HepG2 (cell line): ENCODE measurements around the gene ANAPC2. TPM values are rescaled to one million over a fixed set of nuclear protein-coding genes. Genes with fewer than 3 reads are reported as not detected.

Experiments used
- ATAC-seq: fragments of 200-7000 bp; cut with Tn5 transposase; 3 replicates; pipeline ENCODE4 v1.9.1; 2020; ENCODE audit warnings: mild to moderate bottlenecking, moderate library complexity
- BruUV-seq: library from RNA; stranded (reverse); fragments of 400-500 nt; replicated peaks from 2 replicates; lab custom pipeline; 2021; lab: Mats Ljungman, UMichigan
- CTCF ChIA-PET: fragments of 300-600 bp; formaldehyde crosslinking; extraction: SDS; loops from one replicate; lab custom pipeline; 2021; ENCODE audit warnings: low total read pairs, inconsistent platforms, low intra/inter-chr PET ratio; lab: Yijun Ruan, JAX
- POLR2A ChIA-PET: fragments of 350-600 bp; sonication (Branson Sonifier 250); formaldehyde crosslinking; loops from one replicate; lab custom pipeline; 2020; ENCODE audit warnings: antibody characterized with exemption, inconsistent platforms; lab: Yijun Ruan, JAX
- DNase-seq: peaks from one replicate; pipeline ENCODE4 v3.0.0-alpha.2; 2015; ENCODE audit warnings: low spot score
- FAIRE-seq: peaks from 3 replicates; lab custom pipeline; 2011; peaks lifted over from hg19 to GRCh38; lab: Jason Lieb, UNC
- H2AFZ ChIP-seq: one replicate; pipeline ENCODE4 v1.6.1; 2011; ENCODE audit warnings: low read length, inconsistent platforms
- H3K27ac ChIP-seq: fragments of 300-600 bp; 3 replicates; pipeline ENCODE4 v1.8.0; 2011; ENCODE audit warnings: mixed run types, mild to moderate bottlenecking, mixed read lengths, low read length, inconsistent platforms; ENCODE audit not compliant: insufficient read depth; ENCODE audit errors: extremely low read length
- H3K27me3 ChIP-seq, 2 experiments: fragments of 200-600 bp in 1 of 2; 2 replicates in 1 of 2; 3 replicates in 1 of 2; pipeline versions ENCODE4 v1.6.0 to v1.8.0; 2011; ENCODE audit warnings: low read length in 2 of 2, mild to moderate bottlenecking in 2 of 2, moderate library complexity in 2 of 2, inconsistent platforms in 1 of 2; ENCODE audit not compliant: insufficient read depth in 2 of 2, control insufficient read depth in 1 of 2
- H3K36me3 ChIP-seq, 2 experiments: fragments of 200-600 bp in 1 of 2; replicated peaks in 1 of 2; 2 replicates in 1 of 2; 3 replicates in 1 of 2; pipeline versions ENCODE4 v1.5.1 to v1.8.0; 2011; ENCODE audit warnings: low read length in 2 of 2, inconsistent platforms in 1 of 2; ENCODE audit not compliant: insufficient read depth in 2 of 2, control insufficient read depth in 1 of 2
- H3K4me1 ChIP-seq: 2 replicates; pipeline ENCODE4 v1.5.1; 2012; ENCODE audit warnings: low read length, inconsistent platforms; ENCODE audit not compliant: insufficient read depth
- H3K4me2 ChIP-seq: 2 replicates; pipeline ENCODE4 v1.6.0; 2011; ENCODE audit warnings: low read depth, low read length, inconsistent platforms
- H3K4me3 ChIP-seq, 3 experiments: fragments of 200-600 bp in 1 of 3; sonication (generic), shearing (Covaris generic) in 1 of 3; replicated peaks in 1 of 3; 2 replicates each; pipeline ENCODE4 v1.5.1; 2011 to 2016; ENCODE audit warnings: low read length in 3 of 3, inconsistent platforms in 2 of 3, low read depth in 2 of 3, mild to moderate bottlenecking in 2 of 3, control low read depth in 1 of 3, mixed read lengths in 1 of 3; ENCODE audit not compliant: insufficient read depth in 1 of 3
- H3K79me2 ChIP-seq: one replicate; pipeline ENCODE4 v1.6.1; 2011; ENCODE audit warnings: low read length, inconsistent platforms; ENCODE audit not compliant: insufficient read depth
- H3K9ac ChIP-seq: 2 replicates; pipeline ENCODE4 v1.6.0; 2011; ENCODE audit warnings: mild to moderate bottlenecking, low read depth, low read length, inconsistent platforms; ENCODE audit not compliant: insufficient read depth
- H3K9me3 ChIP-seq: 2 replicates; pipeline ENCODE4 v1.5.1; 2012; ENCODE audit warnings: mild to moderate bottlenecking, low read length
- H4K20me1 ChIP-seq: 2 replicates; pipeline ENCODE4 v1.6.0; 2011; ENCODE audit warnings: inconsistent platforms, mild to moderate bottlenecking, low read length, moderate library complexity; ENCODE audit not compliant: insufficient read depth
- AKNA ChIP-seq: sonication (generic); formaldehyde crosslinking; IDR thresholded peaks from 2 replicates; pipeline ENCODE4 v1.4.0; 2020; ENCODE audit warnings: missing genetic modification reagents, borderline replicate concordance
- ATF1 ChIP-seq: IDR thresholded peaks from 2 replicates; pipeline ENCODE4 v1.6.1; 2016; ENCODE audit warnings: mild to moderate bottlenecking, control low read depth
- IKZF4 ChIP-seq: sonication (generic); formaldehyde crosslinking; IDR thresholded peaks from 2 replicates; pipeline ENCODE4 v1.5.1; 2020; ENCODE audit warnings: borderline replicate concordance, mild to moderate bottlenecking, low read depth, missing genetic modification reagents; ENCODE audit errors: not compliant biosample characterization
- SP4 ChIP-seq: sonication (generic); formaldehyde crosslinking; IDR thresholded peaks from 2 replicates; pipeline ENCODE4 v1.8.1; 2023; ENCODE audit warnings: mild to moderate bottlenecking, missing genetic modification reagents
- XRCC5 ChIP-seq: fragments of 200-400 bp; formaldehyde crosslinking; optimal IDR thresholded peaks from 2 replicates; pipeline ENCODE3; 2017; ENCODE audit warnings: mild to moderate bottlenecking, low read length
- ZBTB1 ChIP-seq: sonication (generic); formaldehyde crosslinking; IDR thresholded peaks from 2 replicates; pipeline ENCODE4 v1.4.0; 2020; ENCODE audit warnings: missing genetic modification reagents, borderline replicate concordance
- ZNF567 ChIP-seq: sonication (generic); formaldehyde crosslinking; IDR thresholded peaks from 2 replicates; pipeline ENCODE4 v1.8.1; 2023; ENCODE audit warnings: mild to moderate bottlenecking, missing genetic modification reagents, borderline replicate concordance
- ZNF678 ChIP-seq: sonication (generic); formaldehyde crosslinking; IDR thresholded peaks from 2 replicates; pipeline ENCODE4 v1.4.0; 2020; ENCODE audit warnings: mild to moderate bottlenecking, missing genetic modification reagents
- ZNF704 ChIP-seq: sonication (generic); formaldehyde crosslinking; IDR thresholded peaks from 2 replicates; pipeline ENCODE4 v1.8.1; 2023; ENCODE audit warnings: mild to moderate bottlenecking, inconsistent platforms, moderate library complexity, missing genetic modification reagents, borderline replicate concordance
- ZNF720 ChIP-seq: sonication (generic); formaldehyde crosslinking; IDR thresholded peaks from 2 replicates; pipeline ENCODE4 v1.4.0; 2020; ENCODE audit warnings: missing genetic modification reagents
- WGBS: methylation state at CpG from one replicate; pipeline ENCODE4 v1.1.6; 2017; ENCODE audit warnings: low lambda C conversion rate; 5-methylcytosine and 5-hydroxymethylcytosine counted together
- in situ Hi-C: cut with HindIII; loops from 2 replicates; pipeline ENCODE4 v1.10.0; 2017; ENCODE audit warnings: low pct_unique_long_range_greater_than_20kb; ENCODE audit not compliant: extremely low pct_ligation_motif_present
- intact Hi-C: fragments of 100-400 bp; cut with micrococcal nuclease; formaldehyde crosslinking; loops from one replicate; pipeline ENCODE4 v1.10.0; 2022; ENCODE audit not compliant: unreplicated experiment
- polyA plus RNA-seq, 8 experiments: library from polyadenylated mRNA; depleted of rRNA in 3 of 8; stranded (reverse) in 7 of 8; unstranded in 1 of 8; fragments of >200 nt; fragmentation: Illumina TruSeq in 4 of 8; extraction: Trizol in 4 of 8; gene quantifications; 2 replicates each; pipeline versions ENCODE4 v1.2.1 to v1.2.3, GENCODE V29; 2011 to 2016; ENCODE audit warnings: low read depth in 4 of 8, missing spikeins in 1 of 8, mixed read lengths in 1 of 8; ENCODE audit not compliant: insufficient read depth in 1 of 8
- total RNA-seq, 5 experiments: library from RNA; depleted of rRNA; stranded (reverse); fragments of >200 nt; fragmentation: Illumina TruSeq; extraction: Trizol; gene quantifications; 2 replicates each; pipeline ENCODE4 v1.2.3, GENCODE V29; 2016; ENCODE audit warnings: low read depth in 1 of 5
- TF ChIP-seq, protein P1 (sequence below): IDR thresholded peaks from 2 replicates; pipeline ENCODE4 v1.6.1; 2012; ENCODE audit warnings: low read depth, low read length, improper control_type of control experiment
- TF ChIP-seq, protein P2 (sequence below): sonication (generic); formaldehyde crosslinking; IDR thresholded peaks from 2 replicates; pipeline ENCODE4 v1.9.0; 2022; ENCODE audit warnings: low read depth, missing genetic modification reagents
- TF ChIP-seq, protein P3 (sequence below): sonication (generic); formaldehyde crosslinking; IDR thresholded peaks from 2 replicates; pipeline ENCODE4 v1.8.0; 2022; ENCODE audit warnings: low read depth, missing genetic modification reagents

ANAPC2 gene
- total and polyA plus RNA-seq, 2 of the 13 experiments (the other 11 are each of a cell fraction or from before 2014, with no cell fraction given) = 12.3 to 15.4 TPM

GRCh38 chr9:137179761-137180160, 8.6 kb downstream of the ANAPC2 start:
- no peak overlapping the region for H3K27ac ChIP-seq
- no peaks in the 10 kb centered on the region for H3K9me3 ChIP-seq
- no peaks in the 10 kb centered on the region for H3K27me3 ChIP-seq
- no peak overlapping the region for H3K4me3 ChIP-seq
- H3K9ac ChIP-seq = no peak overlapping the region
- ATAC-seq = no peak
- no peak overlapping the region for H3K4me2 ChIP-seq
- no peaks in the 10 kb centered on the region for H3K79me2 ChIP-seq
- BruUV-seq = no TSS peak
- FAIRE-seq = no peak
- H3K4me1 ChIP-seq = no peaks in the 10 kb centered on the region
- no peak for DNase-seq
- CTCF ChIA-PET = no interaction called here
- 98% methylated on average over 15 of the region's 17 CpGs for WGBS
- no peaks in the 10 kb centered on the region for H4K20me1 ChIP-seq
- POLR2A ChIA-PET = no interaction called here
- H3K36me3 ChIP-seq = peaks cover 23 to 29% of the 10 kb centered on the region in 2 experiments; a peak in 4 of 5 replicates
- in situ Hi-C loops = no loop called here
- H2AFZ ChIP-seq = no peak overlapping the region
- intact Hi-C loops = loop anchor here (10.0 kb wide), 1 partner anchor 65 kb away; the partner anchor contains the start of gene DPP7
- TF ChIP-seq ZBTB1 (no peak), AKNA (CRISPR knock-in tag) (no peak), ZNF678 (CRISPR knock-in tag) (no peak), ZNF720 (CRISPR knock-in tag) (no peak), ATF1 (no peak), XRCC5 (no peak), SP4 (CRISPR knock-in tag) (no peak), ZNF567 (CRISPR knock-in tag) (no peak), ZNF704 (CRISPR knock-in tag) (no peak), IKZF4 (CRISPR knock-in tag) (no peak)
- TF ChIP-seq, protein P1, sequence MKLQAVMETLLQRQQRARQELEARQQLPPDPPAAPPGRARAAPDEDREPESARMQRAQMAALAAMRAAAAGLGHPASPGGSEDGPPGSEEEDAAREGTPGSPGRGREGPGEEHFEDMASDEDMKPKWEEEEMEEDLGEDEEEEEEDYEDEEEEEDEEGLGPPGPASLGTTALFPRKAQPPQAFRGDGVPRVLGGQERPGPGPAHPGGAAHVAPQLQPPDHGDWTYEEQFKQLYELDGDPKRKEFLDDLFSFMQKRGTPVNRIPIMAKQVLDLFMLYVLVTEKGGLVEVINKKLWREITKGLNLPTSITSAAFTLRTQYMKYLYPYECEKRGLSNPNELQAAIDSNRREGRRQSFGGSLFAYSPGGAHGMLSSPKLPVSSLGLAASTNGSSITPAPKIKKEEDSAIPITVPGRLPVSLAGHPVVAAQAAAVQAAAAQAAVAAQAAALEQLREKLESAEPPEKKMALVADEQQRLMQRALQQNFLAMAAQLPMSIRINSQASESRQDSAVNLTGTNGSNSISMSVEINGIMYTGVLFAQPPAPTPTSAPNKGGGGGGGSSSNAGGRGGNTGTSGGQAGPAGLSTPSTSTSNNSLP = no peak
- TF ChIP-seq, protein P2, sequence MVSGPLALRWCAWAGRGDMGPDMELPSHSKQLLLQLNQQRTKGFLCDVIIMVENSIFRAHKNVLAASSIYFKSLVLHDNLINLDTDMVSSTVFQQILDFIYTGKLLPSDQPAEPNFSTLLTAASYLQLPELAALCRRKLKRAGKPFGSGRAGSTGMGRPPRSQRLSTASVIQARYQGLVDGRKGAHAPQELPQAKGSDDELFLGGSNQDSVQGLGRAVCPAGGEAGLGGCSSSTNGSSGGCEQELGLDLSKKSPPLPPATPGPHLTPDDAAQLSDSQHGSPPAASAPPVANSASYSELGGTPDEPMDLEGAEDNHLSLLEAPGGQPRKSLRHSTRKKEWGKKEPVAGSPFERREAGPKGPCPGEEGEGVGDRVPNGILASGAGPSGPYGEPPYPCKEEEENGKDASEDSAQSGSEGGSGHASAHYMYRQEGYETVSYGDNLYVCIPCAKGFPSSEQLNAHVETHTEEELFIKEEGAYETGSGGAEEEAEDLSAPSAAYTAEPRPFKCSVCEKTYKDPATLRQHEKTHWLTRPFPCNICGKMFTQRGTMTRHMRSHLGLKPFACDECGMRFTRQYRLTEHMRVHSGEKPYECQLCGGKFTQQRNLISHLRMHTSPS (CRISPR knock-in tag) = no peak
- TF ChIP-seq, protein P3, sequence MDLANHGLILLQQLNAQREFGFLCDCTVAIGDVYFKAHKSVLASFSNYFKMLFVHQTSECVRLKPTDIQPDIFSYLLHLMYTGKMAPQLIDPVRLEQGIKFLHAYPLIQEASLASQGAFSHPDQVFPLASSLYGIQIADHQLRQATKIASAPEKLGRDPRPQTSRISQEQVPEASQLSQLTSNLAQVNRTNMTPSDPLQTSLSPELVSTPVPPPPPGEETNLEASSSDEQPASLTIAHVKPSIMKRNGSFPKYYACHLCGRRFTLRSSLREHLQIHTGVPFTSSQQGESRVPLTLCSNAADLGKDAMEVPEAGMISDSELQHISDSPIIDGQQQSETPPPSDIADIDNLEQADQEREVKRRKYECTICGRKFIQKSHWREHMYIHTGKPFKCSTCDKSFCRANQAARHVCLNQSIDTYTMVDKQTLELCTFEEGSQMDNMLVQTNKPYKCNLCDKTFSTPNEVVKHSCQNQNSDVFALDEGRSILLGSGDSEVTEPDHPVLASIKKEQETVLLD (CRISPR knock-in tag) = no peak
